SU-DHL-6 (cell line): ENCODE data around the gene PKD2.

ENCODE experiments used
- EZH2phosphoT487 ChIP-seq: fragments of 200-600 bp; sonication (generic), shearing (Covaris generic); conservative IDR thresholded peaks from 2 replicates; pipeline ENCODE4 v1.6.1; 2018; ENCODE audit warnings: mild to moderate bottlenecking, antibody characterized with exemption, low read length, moderate library complexity, mixed read lengths
- TF ChIP-seq, protein P1 (sequence below): fragments of 200-600 bp; sonication (generic); IDR thresholded peaks from one replicate; pipeline ENCODE4 v1.5.1; 2017; ENCODE audit warnings: antibody characterized with exemption, mild to moderate bottlenecking, low read length, moderate library complexity; ENCODE audit not compliant: insufficient read depth, poor library complexity, severe bottlenecking

DNA sequence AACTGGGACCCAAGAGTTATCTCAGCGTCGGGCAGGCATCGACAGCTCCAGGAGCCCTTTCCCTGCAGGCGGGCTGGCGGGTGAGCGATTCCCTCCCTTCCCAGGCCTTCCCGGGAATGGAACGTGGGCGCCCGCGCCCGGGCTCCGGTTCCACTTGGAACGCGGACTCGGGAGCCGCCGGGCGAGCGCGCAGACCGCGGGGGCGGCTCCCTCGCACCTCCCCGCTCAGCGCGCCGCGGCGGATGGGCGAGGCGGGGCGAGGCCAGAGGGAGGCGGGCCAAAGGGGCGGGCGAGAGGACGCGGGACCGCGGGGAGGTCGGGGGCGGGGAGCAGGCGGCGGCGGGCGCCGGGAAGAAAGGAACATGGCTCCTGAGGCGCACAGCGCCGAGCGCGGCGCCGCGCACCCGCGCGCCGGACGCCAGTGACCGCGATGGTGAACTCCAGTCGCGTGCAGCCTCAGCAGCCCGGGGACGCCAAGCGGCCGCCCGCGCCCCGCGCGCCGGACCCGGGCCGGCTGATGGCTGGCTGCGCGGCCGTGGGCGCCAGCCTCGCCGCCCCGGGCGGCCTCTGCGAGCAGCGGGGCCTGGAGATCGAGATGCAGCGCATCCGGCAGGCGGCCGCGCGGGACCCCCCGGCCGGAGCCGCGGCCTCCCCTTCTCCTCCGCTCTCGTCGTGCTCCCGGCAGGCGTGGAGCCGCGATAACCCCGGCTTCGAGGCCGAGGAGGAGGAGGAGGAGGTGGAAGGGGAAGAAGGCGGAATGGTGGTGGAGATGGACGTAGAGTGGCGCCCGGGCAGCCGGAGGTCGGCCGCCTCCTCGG, at the start of gene PKD2:
- TF ChIP-seq, protein P1, sequence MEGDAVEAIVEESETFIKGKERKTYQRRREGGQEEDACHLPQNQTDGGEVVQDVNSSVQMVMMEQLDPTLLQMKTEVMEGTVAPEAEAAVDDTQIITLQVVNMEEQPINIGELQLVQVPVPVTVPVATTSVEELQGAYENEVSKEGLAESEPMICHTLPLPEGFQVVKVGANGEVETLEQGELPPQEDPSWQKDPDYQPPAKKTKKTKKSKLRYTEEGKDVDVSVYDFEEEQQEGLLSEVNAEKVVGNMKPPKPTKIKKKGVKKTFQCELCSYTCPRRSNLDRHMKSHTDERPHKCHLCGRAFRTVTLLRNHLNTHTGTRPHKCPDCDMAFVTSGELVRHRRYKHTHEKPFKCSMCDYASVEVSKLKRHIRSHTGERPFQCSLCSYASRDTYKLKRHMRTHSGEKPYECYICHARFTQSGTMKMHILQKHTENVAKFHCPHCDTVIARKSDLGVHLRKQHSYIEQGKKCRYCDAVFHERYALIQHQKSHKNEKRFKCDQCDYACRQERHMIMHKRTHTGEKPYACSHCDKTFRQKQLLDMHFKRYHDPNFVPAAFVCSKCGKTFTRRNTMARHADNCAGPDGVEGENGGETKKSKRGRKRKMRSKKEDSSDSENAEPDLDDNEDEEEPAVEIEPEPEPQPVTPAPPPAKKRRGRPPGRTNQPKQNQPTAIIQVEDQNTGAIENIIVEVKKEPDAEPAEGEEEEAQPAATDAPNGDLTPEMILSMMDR = no peak
- TF ChIP-seq EZH2phosphoT487 = no peak
